ENCODE data around the gene ITGA5.

The ITGA5 gene

DNA sequence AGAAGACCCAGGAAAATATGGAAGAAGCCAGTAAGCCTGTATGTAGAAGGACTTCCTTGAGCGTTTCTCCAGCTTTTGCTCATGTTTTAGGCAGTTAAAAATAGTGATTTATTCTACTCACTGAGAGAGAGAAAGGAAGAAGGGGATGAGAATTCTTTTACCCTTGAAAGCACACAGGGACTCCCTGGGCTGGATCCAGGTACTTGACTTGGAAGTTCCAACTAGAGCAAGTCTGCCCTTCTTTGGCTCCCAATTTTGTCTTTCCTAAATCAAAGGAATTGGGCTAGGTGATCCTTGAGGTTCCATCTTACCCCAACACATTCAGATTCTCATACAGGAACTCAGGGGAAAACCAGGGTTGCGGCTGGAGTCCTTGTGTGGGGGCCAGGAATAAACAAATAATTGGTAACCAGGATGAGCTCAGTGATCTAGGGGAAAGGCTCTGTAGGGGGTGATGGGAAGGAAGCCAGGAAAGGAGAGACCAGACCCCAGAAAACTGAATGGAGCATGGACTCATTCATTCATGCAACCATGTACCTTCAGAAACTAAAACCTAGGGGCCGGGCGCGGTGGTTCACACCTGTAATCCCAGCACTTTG, 11.5 kb upstream of the ITGA5 start:
- DNase-seq: no peak

DNA sequence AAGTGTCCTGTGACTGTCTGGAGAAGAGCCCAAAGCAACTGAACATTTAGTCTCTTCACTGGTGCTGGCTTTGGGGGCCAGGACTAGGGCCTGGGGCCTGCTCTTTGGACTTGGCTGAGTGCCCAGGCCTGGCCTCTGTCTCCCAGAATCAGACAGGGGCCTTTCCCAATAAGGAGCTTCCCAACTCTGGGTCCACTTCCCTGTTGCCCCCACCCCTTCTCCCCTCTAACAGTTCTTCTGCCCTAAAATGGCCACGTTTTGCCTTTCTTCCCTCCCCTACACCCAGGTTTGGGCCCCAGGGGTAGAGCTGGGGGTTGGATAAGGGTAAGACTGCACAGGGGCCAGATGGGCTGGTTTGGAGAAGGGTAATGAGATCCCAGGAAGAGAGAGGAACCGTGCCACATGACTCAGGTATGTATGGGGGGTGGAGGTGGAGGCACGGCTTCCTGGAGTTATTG, 10.0 kb upstream of the ITGA5 start:
- no peak for DNase-seq

DNA sequence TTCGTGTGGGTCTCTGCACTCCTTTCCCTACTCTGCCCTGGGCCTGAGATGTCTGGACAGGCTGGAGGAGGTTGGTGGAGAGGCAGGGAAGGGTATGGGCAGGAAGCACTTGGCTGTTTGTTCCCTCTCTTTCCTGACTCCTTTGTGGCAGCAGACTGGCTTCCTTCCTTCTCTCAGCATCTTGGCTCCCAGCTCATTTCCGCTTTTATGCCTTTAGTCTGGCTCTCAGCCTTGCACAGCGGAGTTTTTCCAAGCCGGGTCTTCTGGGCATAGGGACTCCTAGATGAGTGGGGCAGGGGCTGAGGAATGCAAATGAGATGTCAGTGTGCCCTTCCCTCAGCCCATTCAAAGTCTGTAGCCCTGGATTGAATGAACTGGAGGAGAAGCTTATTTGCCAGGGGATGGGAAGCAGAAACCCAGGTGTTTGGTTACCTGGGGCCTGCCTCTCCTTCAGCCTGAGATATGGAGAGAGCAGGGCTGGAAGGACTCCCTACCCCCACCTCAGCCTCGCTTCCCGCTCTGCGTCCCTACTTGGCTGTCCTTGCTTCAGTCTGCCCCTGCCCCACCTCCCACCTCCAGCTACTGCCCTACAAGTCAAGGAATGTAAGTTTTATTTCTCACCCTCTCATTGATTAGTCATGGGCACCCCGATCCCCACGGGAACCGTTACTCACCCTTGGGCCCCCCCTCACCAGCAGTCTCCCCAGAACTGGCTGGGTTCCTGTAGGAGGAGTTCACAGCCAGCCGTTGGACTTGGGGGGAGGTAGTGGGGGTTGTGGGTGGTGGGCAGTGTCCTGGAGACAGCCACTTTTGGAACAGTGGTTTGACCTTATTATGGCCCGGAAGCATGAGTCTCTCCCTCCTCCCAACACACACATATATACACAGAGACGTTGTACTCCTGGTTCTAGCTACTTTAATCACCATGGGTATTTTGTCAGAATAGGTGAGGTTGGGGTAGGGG, 9.3 kb upstream of the ITGA5 start:
- DNase-seq: no peak

DNA sequence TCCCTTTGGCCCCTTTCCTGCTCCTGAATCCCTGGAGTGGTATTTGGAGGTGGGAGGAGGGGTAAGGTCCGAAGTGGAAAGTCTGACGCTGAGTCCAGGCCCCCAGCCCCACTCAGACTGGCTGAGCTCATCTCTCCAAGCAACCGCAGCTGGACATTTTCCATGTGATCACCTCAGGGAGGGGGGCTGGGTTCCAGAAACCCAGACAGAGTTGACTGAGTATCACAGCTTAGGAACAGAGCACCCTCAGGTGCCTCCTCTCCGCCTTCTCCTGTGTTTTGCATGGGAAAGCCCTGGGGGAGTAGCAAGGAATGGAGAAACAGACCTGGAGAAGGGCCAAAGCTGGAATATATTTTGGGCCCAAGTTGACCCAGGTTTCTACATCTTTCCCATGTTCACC, 8.0 kb upstream of the ITGA5 start:
- no peak for DNase-seq

DNA sequence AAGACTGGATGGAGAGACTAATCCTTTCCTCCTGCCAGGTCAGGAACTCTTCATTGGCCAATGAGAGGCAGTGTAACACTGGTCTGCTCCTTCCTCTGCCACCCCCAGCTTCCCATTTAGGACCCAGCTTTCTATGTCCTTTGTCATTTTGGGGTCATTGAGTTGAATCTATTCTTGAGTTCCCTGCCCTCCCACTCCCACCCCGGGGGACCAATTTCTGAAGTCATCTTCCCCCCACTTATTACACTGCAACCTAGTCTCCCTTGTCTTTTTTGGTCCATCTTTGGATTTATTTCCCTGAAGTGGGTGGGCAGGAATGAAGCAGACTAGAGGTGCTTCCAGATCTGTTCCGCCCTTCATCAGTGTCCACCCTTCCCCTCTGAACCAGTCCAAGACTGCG, 7.6 kb upstream of the ITGA5 start:
- DNase-seq: no peak

DNA sequence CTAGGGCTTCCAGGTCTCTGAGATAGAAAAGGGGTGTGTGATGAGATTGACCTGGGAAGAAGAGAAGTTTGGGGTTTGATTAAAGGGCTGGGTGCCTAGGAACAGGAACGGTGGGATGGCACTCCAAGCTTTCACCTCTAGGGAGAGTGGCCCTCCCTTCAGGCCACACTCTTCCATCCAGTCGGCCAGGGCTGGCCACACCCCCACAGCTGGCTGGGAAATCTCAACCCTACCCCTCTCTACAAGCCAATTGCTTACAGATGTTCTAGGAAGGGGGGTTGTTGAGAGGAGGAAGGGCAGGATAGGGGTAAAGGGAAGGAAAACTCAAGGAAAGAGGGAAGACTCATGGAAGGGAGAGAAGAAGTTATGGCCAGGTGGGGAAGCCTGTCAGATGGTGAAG, 6.6 kb upstream of the ITGA5 start:
- no peak for DNase-seq

DNA sequence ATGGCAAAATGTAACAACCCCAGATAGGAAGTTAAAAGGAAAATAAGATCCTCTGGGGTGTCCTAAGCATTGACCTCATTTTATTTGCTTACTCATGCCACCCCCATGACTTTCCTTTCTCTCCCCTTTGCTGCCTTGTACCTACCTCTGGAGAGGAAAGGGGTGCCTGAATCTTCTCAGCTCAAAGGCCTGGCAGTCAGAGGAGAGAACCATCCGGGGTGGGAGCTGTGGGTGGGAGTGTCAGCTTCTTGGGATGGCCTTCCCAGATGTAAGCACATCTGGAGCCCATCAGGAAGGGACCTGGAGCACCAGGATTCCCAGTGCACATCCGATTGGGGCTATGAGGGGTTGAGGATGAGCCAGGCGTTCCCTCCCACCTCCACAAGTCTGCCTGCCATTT, 5.2 kb upstream of the ITGA5 start:
- no peak for DNase-seq

DNA sequence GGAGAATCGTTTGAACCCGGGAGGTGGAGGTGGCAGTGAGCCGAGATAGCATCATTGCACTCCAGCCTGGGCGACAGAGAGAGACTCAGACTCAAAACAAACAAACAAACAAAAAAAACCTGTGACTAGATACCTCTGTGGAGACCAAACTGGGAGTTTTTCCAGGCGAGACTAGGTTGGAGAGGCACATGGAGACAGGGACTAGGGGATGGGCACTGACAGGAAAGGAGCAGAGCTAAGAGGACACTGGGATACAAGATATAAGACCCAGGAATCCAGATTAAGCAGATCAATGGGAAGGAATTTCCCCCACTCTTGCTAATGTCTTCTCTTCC, 4.7 kb upstream of the ITGA5 start:
- no peak for DNase-seq

DNA sequence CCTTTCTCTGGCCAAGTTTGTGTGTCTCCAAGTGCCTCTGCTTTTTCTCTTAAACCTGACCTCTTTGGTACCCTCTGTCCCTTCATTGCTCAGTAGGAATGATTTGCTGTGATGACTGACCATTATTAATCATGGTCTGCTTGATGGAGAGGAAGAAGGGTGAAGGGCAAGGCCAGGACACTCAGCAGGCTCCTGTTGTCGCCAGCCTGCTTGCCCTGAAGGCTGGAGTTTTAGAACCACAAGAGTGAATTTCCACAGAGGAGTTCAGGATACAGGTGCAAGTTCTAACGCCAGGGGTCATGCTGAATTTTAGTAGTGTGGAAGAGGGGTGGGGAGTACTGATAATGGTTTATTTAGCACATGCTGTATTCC, 2.8 kb upstream of the ITGA5 start:
- no peak for DNase-seq

DNA sequence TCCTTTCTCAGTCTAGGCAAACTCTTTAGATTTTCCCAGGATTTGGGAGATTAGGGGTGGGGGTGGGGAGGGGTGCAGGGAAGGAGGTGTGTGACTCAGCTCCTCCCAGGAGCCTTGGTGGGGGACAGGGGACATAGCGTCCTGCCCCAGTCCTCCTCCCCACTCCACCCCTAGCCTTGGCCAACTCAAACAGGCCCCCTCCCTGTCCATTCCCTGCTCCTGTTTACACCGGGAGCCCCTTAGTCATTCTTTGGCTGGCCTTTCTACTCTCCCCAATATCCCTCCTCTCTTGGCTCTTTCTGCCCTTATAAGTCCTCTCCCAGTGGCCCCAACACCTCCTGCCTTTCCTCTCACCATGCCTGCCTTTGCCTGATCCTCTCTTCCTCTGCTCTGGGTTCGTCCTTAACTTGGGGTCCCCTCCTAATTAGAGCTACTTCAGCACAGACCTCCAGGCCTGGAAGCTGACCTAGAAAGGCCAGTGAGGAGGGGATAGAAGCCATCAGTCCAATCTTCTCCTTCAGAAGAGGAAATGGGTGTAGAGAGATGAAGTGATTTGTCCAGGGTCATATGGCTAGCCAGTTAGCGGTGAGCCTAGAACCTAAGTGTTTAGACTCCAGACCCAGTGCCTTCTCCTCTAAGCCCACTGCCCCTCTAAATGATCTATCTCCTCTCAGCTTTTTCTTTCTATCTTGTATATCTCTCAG, 2.3 kb upstream of the ITGA5 start:
- DNase-seq: no peak

DNA sequence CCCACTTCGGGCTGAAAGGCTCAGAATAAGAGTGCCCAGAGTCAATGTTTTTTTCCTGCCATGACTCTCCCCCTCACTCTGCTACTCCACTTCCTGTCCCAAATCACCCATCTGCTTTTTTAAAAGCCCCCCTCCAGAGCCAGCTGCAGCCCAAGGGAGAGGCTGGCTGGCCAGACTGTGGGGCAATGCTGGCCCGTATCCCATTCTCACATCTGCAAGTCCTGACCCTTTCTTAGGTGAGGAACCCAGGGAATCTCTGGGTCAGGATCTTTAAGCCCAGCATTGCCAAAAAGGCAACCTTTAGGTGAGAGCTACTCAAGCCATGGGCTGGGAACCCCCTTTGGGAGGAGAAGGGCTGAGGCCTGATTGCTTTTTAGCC, 1.7 kb upstream of the ITGA5 start:
- DNase-seq: no peak

DNA sequence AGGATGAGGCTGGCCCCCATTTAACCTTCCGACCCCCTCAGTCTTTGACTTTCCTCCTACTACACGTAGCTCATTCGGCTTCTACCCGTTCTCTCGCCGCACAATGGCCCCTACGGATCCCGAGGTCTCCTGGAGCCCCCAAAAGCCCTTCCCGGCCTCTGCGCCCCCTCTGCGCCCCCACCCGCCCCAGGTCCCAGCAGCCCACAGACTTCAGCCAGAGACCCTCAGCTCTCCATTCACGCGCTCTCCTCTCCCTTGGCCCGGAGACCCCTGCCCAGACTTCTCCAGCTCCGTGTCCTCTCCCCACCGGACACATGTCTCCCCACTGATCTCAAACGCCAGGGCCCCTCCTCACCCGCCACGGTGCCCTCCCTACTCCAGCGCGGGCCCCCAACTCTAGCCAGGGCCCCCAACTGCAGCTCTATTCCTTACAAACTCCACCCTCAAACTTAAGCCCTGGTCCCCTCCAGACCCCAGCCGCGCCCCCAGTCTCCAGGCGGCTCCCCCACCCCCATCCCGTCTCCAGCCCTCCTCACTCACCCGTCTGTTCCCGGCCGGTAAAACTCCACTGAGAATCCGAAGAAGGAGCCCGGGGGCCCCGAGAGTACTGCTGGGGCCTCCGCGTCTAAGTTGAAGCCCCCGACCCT, 502 bp downstream of the ITGA5 start:
- no peak for DNase-seq

DNA sequence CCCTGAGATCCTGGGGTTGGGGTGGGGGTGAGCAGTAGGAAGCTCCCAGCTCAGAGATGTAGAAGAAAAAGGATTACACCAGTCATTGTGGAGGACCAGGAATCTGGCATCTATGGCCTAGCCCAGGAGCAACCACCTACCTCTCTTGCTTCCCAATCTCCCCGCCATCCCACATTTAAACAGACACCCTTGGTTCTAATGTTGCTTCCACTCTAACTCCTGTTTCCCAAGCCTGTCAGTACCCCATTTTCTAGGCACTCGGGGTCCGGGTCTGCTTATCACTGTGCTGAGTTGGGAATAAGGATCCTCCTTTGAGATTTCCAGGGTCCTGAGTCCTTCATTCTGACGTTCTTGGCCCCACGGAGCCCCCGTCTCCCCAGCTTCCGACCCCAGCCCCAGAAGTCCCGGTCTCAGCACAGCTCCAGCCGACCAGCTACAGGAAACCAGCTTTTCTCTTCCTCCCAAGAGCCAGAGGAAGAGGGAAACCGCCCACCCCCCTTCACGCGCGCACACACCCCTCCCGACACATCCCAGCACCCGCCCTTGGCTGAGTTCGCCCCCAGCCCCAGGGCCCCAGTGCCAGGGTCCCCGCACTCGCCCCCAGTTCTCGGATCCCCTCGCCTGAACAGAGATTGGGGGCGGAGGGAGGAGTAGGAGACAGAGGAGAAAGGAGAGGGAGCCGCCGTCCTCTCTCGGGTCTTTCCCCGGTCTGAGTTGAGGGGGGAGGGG, 1.2 kb downstream of the ITGA5 start:
- peak; percentile 16 for DNase-seq

DNA sequence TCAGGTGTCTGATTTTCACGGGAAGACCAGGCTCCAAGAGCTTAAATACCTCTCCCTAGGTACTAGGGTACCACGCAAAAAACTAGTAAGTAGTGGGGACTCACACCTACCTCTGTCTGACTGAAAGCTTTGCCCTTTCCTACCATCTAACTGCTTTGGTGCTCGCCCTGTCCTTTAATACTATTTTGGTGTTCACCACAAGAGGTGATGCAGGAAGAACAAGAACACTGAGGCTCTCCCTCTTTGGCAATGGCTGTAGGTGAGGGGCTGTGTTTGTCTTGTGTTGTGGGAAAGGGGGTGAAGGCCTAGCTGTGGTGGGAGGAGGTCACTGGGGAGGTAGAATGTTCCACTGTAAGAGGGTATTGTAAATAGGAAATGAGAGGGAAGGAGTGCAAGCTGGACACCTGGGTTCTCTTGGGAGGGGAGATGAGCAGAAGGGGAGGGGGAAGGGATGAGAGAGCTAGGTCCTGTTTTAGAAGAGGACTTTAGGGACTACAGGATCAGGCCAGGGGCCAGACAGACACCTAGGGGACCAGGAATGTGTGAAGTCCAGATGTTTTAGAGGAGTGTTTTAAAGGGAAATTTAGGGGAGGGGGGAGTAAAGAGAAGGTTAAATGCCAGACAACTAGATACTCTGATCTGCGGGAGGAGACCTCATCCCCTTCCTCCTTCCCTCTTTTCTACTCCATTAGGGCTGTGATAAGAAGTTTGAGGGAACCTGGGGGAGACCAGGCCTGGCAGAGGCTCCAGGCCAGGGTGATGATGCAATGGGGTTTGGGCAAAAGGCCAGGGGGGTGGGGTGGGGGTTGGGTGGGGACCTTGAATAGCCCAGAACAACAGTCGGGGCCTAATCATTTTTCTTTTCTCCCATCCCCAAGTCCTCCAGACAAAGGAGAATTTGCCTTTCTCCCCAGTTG, 2.1 kb downstream of the ITGA5 start:
- no peak for DNase-seq

DNA sequence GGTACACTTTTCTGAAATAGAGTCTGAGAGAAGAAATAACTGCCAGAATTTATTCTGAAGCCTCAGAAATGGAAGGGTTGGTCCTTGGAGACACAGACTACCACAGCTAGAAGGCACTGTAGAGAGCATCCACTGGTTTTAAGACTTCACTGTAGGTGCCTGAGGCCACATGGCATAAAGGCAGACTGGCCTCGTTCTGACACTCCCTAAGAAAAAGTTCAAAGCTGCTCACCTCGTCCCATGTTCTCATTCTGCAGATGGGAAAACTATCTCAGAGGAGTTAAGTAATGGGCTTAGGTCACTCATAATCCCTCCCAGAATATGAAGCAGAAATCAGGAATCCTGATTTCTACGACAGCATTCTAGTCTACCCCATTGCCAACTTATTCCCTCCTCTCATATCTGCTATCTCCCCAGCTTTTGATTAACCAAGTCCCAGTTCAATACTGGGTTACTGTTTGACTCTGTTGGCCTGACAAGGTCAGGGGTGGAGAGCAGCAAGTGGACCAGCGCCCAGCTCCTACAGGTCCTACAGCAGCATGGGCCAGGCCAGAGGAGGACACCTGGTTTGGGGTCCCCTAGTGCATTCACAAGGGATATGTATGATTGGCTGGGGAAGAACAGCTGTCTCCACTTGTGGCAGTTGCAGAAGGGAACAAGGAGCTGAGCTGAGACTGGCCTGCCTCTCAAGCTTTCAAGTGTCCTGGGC, 3.7 kb downstream of the ITGA5 start:
- no peak for DNase-seq

DNA sequence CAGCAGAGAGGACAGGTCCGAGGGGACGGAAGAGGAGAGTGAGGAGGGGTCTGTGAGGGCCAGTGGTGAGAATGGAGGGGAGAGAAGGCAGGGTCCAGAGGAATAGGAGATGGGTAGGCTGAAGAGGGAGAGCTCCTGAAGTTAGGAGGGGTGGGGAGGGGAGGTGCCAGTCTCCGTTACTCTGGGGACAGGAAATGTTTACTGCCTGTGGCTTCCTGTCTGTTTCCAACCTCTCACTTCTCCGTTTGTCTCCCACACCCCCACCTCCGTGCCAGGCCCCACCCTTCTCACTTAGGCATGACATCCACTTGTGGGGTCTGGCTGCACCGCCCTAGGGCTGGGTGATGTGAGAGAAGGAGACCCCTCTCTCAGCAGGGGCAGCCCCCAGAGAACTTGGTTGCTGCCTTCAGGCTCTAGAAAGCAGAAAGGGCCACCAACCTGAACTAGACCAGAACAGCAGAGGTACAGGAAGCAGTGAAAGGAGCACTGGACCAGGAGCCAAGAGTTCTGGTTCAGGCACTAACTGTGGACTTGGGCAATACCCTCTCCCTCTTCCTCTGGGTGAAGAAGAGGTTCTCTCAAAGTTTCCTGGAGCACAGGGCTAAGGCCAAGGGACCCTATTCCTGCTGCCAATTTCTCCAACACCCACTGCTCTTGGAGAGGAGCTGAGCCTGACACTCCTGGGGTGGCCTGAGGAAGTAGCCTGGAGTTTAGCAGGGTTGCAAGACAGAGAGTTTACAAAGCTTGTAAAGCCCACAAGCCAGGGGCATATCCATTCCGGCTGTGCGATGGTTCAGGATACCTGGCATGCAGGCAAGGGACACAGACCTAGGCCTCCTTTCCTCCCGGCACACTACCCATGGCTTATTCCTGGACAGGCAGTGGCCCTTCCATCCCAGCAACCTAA, 5.5 kb downstream of the ITGA5 start:
- DNase-seq: peak; percentile 40

DNA sequence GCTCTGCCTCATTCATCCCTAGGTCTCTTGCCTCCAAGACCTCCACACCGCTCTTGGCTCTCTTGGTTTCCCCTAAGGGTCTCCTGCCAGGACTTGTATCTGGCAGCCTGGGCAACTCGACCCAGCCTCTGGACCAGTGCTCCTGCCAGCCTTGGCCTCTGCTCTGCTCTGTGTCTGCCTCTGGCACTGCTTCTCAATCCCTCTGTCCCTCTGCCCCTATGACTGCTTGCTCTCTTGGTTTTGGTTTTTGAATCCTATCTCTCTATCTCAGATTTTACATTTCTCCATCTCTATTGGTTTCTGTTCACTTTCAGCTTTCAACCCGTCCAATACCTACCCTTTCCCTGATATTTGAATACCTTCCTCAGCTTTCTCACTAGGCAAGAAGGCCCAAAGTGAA, 6.3 kb downstream of the ITGA5 start:
- DNase-seq: no peak

DNA sequence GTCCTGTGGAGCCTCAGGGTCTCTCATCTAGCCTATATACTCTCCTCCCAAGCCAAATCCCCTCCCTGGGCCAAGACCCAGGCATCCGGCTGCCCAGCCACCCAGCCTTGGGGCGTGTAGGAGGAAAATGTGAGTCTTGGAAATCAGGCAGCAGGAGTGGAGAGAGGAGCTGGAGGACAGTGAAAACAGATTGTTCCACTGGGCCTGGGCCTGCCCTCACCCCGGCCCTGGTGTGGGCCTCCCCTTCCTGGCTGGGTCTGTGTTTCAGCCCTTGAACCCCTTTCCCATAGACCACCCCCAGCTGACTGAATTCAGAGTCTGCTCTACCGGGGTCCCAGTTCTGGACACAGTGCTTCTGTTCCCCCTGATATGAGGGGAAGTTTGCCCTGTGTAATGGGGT, 6.7 kb downstream of the ITGA5 start:
- DNase-seq: no peak

DNA sequence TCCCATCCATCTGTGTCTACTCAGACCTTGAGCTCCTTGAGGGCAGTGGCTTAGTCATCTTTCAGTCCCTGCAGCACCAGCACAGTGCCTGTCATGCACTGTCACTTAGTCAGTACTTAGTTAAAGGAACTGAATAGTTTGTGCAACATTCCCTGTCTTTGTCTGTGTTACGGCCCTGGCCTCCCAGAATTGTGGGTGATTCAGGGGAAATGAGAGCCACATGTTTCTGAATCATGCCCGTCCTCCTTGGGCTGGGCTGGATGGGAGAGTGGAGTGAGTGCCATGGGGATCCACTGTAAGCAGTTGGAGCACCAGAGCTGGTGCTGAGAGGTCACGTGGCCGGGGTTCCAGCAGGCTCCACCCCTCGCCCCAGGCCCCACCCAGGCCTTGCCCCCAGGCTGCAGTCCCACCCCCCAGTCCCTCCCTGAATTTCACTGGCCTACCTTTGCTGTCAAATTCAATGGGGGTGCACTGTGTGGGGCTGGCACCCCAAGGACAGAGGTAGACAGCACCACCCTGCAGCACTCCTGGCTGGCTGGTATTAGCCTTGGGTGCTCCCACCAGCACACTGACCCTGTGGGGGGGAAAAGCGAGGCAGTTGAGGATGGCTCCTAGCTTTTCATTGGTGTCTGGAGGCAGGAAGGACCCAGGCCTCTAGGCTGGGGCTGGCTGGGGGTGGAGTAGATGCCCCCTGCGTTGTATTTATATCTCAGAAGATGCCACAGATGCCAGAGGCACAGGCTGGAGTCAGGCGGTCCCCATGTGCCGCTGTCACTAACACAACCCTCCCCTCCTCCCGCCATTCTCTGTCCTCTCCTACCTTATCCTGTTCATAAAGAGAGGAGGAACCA, 7.5 kb downstream of the ITGA5 start:
- DNase-seq: peak; percentile 20

Measured in activated gamma-delta T cell (primary cell).